ENCODE data around the gene NEUROG3. TPM values are rescaled to one million over a fixed set of nuclear protein-coding genes. Genes with fewer than 3 reads are reported as not detected.
"Not testable (repeated sequence)": the region's sequence is repeated elsewhere in the genome, so short reads cannot be mapped to it uniquely, and the experiment has no call there.

The NEUROG3 gene
- total RNA-seq, 1 donor from 2014 or later, result not detected

DNA sequence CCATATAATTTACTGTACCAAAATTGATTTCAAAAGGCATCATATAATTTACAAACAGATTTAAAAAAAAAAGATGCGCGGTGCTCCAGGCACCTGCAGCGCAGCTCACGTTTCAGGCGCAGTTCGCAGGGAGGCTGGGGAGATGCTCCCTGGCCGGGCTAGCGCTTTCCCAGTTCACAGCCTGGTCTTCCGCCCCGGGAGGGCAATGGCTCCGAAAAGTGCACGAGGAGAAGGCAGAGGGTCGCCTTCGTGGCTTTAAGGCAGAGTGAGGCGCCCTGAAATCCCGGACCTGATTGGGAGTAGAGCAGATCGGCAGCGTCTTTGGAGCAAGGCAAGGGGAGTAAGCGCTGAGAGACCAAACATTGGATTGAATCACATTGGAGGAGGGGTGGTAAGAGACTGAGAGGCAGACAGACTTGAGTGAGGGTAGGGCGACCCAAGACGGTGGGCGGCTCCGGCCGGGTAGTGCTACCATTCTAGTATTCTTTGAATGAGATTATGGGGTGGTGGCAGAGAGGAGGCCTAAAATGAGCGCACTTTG, 1.5 kb downstream of the NEUROG3 start:
- DNase-seq, result no peak

DNA sequence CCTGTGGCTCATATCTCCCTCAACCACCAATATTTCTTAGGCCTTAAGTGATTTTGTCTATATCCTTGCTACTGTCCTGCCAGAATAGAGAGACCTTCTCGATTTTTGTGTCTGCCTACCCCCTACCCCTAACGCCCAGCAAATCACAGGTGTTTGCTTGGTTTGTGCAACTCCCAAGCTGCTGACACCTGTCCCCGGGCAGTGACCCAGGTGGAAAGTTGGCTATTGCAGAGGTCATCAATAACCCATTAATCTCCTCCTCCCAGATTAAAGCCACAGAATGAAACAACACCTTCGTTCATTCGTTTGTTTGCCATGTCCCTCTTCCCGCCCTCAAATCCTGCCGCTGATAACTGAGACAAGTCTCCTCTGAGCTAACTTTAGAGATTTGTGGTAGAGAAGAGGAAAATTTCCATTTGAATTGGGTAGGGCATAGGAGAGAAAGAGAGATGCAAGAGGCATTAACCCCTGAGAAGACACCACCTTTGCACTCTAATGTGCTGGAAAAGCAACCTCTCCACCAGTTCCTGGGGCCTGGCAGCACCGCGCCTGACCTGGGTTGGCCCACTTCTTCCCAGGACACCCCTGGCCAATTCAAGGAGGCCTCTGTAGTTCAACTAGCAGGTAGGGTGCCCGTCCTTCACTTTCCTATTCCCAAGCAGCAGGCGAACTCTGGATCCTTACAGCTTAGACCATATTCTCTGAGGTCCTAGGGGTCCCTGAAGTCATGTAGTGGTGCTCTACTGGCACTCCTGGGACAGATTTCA, 3.0 kb downstream of the NEUROG3 start:
- DNase-seq, result no peak

DNA sequence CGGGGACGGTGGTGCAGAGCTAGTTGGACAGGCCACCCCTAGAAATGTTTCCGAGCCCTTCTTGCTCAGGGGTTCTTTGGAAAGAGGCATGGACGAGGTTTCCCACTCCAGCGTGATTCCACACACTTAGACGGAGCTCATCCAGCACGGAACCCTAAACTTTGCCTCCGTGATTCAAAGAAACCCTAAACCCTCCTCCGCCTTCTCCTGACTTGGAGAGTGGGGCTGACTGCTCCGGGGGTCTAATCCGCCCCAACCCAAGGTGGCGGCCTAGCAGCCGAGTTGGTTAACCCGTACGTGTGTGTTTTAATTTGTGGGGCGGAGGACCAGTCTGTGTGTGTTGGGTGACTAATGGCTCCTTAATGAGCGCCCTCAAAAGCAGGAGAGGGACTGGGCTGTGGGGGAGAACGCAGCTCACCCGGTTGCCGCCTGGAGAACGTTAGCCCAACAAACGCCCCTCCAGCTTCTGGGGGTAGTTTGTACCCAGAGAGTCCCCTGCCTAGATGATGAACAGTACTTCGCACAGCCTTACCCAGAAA, 3.8 kb downstream of the NEUROG3 start:
- no peak for DNase-seq

DNA sequence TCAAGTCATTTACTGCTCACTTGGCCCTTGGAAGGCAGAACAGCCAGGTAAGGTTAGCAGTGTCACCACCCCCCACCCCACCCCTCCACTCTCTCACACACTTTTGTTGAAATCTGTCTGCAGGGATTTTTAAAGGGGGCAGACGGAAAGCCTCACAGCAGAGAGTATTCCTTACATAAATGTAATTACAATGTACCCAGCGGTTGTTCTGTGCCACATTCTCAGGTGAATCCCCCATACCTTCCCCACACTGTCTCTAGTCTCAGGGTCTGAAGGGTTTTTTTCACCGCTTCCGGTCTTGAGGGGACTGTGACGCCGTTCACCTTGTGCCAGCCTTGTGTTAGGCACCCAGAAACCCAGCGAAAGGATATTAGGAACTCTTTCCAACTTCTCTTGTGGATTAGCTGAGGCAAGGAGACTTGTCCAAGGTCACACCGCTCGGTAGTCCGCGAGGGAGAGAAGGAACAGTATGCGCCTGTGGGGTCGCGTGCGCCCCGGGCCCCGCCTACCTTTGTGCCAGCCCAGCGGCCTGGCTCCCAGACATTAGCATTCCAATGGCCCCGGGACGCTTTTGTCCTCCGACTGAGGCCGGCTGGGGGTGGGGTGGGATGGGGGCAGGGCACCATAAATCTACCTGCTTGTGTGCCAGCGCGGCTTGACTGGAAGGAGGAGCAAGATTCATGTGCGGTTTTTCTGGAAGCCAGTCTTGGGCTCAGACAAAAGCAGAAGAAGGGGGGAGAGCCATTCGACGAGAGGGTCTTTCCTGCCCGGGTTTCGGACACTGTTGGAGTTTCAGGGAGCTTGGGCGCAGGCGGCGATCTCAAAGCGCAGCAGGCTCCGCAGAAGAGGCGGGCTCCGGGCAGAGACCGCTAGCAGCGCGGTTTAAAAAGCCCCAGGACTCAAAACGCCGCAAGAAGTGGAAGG, 4.5 kb downstream of the NEUROG3 start:
- DNase-seq, result no peak

DNA sequence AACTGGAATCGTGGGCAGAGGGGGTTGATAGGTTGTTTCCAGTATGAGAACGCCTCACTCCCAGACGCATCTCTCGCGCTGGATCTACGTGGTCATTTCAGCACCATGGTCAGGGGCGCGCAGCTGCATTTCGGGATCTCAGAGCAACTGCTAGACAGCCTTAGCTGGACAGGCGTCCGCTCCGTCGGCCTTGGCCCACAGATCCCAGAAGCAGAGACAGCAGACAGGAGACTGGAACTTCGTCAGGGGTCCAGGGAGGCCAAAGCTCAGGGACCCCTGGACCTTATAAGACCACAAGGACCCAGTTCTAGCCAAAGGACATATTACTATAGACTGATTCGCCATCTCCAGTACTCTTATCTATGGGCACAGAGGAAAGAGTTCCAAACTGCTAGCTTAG, 5.3 kb downstream of the NEUROG3 start:
- DNase-seq, result no peak

DNA sequence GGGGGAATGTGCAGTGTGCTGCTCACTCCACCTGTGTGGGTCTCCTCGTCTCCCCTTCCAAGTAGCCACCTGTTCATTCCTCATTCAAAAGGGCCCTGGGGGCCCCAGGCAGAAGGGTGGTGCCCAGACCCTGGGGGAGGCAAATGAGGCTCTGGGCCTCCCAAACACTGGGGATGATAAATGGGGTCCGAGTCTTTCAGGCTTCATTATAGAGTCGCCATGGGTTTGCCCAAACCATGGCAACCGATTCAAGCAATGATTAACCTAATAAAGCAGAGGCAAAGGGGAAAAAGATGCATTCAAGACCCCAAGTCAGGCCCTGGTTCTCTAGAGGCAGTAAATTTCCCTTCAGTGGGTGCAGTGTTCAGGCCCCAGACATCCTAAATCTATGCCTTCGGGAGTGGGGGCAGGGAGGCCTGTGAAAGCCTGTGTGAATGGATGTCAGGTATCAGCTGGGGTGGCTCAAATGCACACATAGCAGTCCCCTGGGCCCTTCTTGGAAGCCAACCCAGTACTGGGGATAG, 10.4 kb downstream of the NEUROG3 start:
- DNase-seq, result no peak

DNA sequence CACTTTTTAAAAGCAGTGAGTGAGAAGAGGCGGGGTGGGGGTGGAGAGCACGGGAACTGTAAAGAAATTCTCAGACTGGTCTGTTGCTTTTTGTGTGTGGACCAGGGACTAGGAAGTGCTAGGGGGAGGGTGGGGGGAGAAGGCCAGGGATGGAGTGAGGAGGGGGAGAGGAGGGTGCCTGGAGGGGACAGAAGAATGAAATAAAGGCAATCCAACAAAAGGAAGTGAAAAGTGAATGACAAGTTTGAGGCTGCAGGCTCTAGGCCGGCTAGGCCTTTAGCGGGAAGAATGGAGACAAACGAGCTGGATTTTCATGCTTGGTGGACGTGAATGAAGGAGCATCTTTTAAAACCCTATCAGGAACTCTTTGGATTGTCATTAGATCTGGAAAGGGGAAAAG, 13.7 kb downstream of the NEUROG3 start:
- no peak for DNase-seq

DNA sequence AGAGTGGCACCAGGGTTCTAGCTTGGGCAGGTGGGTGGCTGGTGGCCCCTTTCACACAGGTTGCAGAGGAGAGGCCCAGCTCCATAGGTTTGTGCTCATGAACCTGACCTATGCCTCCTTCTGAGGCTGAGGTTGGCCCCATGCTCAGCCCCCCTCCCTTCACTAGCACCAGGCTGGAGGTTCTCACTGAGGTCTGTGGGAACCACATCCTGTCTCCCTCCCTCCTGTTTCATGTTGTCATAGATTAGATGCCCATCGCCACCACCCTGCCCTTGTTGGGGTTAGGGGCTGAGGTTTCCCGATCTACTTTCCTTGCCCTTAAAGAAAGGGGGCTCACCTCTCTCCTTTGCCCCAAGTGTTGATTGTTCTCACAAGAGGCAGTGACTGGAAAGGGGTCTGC, 14.7 kb downstream of the NEUROG3 start:
- no peak for DNase-seq

DNA sequence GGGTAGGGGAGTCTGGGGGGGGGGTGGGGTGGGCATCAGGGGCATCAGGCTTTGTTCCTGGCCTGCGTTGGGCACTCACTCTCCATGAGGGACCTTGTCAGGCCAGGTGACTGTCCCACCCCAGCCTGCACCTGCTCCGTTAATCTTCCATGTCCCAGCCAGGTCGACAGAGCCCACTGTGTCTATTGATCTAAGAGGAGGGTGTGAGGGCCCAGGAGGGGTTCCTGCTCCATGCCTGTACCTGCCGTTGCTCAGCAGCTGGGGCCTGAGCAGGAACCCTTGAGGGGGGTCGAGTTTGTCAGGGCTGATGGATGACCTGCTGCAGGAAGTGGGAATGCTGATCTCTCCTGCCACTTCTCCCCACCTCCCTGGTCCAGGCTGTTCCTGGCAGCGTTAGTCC, 18.6 kb downstream of the NEUROG3 start:
- no peak for DNase-seq

DNA sequence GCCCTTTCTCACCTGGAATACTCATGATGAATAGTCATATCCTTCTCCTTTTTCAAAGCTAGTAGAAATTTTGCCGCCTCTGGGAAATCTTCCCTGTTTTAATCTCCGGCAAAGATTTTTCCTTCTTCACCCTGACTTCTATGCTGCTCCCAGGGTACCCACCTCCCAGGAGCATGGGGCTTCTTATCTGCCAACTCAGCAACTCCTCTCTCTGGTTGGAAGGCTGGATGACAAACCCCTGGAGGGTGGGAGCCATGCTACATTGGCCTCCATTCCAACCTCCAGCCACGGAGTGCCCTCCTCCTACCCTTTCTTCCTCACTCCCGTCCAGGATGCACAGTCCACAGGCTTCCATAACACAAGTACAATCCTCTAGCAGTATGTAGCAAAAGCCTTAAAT, 19.9 kb downstream of the NEUROG3 start:
- DNase-seq, result no peak

DNA sequence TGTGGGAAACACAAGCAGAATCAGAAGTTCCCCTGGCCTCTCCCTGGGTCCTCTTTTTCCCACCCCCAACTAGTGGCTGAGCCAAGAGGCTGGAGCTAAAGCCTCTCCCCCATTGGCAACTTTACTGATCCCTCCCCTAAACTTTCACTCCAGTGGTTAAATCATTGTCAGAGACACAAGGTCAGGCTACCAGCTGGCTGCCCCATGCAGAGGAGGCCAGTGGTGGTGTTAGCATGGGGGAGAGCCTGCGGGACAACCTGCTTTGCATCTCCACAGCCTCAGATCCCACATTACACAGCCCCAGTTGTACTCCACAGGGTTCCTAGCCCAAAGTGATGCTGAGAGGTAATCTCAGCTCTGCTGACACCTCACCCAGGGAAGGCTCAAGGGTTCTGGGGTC, 21.0 kb downstream of the NEUROG3 start:
- DNase-seq, result no peak

DNA sequence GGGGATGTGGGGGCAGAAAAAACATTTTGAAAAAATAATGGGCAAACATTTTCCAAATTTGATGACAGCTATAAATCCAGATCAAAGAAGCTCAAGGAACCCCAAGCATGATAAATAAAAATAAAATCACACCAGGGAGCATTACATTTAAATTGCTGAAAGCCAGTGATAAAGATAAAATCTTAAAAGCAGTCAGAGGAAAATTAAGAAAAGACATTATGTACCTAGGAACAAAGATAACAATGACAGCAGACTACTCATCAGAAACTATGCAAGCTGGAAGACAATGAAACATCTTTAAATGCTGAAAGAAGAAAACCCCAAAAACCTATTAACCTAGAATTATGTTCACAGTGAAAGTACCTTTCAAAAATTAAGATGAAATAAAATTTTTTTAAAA, 23.3 kb downstream of the NEUROG3 start:
- DNase-seq, result no peak

DNA sequence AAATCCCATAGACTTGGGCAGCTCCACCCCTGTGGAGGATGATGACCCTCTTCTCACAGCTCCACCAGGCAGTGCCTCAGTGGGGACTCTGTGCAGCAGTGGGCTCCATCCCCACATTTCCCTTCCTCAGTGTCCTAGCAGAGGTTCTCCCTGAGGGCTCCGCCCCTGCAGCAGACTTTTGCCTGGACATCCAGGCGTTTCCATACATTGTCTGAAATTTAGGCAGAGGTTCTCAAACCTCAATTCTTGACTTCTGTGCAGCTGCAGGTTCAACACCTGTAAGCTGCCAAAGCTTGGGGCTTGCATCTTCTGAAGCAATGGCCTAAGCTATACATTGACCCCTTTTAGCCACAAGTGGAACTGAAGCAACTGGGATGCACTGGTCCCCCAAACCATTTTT, 31.8 kb downstream of the NEUROG3 start:
- no peak for DNase-seq

DNA sequence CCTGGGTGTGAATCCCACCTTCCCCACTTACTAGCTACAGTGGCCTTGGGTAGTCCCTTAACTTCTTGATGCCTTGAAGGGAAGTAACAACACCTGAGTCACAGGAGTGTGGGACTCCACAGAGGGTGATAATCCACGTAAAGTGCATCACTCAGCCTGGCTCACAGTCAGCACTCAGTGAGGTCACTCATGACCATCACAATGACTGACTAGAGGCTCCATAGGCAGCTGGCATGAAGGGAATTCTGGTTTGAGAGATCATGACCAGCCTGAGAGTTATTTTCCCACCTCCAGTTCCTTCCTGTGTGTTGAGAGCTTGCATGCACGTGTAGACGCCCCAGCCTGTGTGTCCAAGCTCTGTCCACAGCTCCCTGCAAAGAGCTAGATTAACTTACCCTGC, 34.8 kb downstream of the NEUROG3 start:
- no peak for DNase-seq

DNA sequence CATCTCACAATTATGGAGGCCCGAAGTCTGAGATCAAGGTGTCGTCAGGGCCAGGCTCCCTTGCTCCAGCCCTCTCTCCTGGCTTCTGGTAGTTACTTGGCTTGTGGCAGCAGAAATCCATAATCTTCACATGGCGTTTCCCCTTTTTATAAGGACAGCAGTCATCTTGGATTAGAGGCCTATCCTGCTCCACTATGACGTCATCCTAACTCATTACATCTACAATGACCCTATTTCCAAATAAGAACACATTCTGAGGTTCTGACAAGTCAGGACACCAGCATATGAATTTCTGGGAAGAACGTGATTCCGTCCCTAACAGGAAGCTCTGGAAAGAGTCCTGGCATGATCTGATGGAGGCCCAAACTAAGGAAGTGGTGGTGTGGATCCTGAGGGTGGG, 35.8 kb downstream of the NEUROG3 start:
- no peak for DNase-seq

DNA sequence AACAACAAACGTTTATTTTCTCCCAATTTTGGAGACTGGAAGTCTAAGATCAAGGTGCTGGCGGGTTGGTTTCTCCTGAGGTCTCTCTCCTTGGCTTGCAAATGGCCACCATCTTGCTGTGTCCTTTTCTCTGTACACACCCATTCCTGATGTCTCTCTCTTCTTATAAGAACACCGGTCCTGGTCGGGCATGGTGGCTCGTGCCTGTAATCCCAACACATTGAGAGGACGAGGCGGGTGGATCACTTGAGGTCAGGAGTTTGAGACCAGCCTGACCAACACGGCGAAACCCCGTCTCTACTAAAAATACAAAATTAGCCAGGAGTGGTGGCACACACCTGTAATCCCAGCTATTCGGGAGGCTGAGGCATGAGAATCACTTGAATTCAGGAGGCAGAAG, 36.7 kb downstream of the NEUROG3 start:
- DNase-seq, result not testable (repeated sequence)

DNA sequence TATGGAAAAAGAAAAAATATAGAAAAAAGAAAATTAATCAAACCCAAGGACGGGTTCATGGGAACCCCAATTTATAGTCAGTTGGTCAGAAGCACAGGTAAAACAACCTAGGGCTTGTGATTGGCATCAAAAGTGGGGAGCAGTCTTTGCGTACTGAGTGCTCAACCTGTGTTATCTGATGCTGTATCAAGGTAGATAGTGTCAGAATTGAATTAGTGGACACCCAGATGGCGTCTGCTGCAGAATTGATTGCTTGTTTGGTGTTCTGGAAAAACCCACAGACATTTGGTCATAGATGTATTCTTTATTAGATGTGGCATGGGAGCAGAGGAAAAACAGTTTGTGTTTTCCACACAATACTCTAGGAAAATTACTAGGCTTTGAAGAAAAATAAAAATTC, 39.6 kb downstream of the NEUROG3 start:
- no peak for DNase-seq

DNA sequence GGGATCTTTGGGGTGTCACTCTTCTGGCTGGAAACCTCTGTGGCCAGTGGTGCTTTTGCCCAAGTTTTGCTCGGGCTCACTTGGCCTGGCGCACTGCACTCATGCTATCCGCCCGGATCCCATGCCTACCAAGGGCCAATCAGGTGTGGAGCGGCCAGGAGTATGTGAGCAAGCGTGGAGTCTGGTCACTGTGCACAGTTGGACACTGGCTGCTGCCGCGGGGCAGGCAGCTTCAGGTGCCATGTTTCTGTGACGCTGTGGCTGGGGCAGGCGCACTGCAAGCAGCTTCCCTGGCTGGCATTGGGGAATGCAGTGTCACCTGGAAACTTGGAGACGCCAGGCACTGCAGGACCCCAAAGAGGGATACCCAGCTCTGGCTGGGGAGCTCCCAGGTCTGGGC, 45.3 kb downstream of the NEUROG3 start:
- no peak for DNase-seq
